GM20431 (cell line): ENCODE results near the gene HSPE1.
"Not testable (repeated sequence)": the region's sequence is repeated elsewhere in the genome, so short reads cannot be mapped to it uniquely, and the experiment has no call there.

ENCODE experiments used
- in situ Hi-C: fragments of 300-500 bp; cut with MseI, MboI; formaldehyde crosslinking; loops from one replicate; pipeline ENCODE4 v1.15.0; 2020; ENCODE audit warnings: low sequenced_read_pairs; ENCODE audit not compliant: unreplicated experiment

The HSPE1 gene

GRCh38 chr2:197551260-197551659 is 51.1 kb downstream of the HSPE1 start:
- in situ Hi-C loops = not testable (repeated sequence)
